Measurements from ENCODE around the gene BRD1.

BRD1 gene

GRCh38 chr22:49749885-49750510 is 77.7 kb downstream of the BRD1 start:
- no peak for DNase-seq

GRCh38 chr22:49749227-49749626 is 78.4 kb downstream of the BRD1 start:
- DNase-seq, result no peak

GRCh38 chr22:49748514-49748913 is 79.2 kb downstream of the BRD1 start:
- DNase-seq, result no peak

- DNase-seq, result no peak
These were observed 80.0 kb downstream of the BRD1 start for GRCh38 chr22:49747716-49748115.

- DNase-seq, result no peak
These were observed 80.5 kb downstream of the BRD1 start for GRCh38 chr22:49747130-49747529.

- no peak for DNase-seq
These were observed 81.6 kb downstream of the BRD1 start for GRCh38 chr22:49746065-49746464.

GRCh38 chr22:49740242-49740641 is 87.4 kb downstream of the BRD1 start:
- no peak for DNase-seq

- DNase-seq, result no peak
These were observed 88.5 kb downstream of the BRD1 start for GRCh38 chr22:49739138-49739537.

GRCh38 chr22:49738566-49738965 is 89.1 kb downstream of the BRD1 start:
- DNase-seq, result no peak

- no peak for DNase-seq
These were observed 89.7 kb downstream of the BRD1 start for GRCh38 chr22:49738006-49738405.

GRCh38 chr22:49737101-49737551 is 90.5 kb downstream of the BRD1 start:
- DNase-seq, result no peak

- no peak for DNase-seq
These were observed 91.1 kb downstream of the BRD1 start for GRCh38 chr22:49736538-49736937.

GRCh38 chr22:49735901-49736421 is 91.7 kb downstream of the BRD1 start:
- no peak for DNase-seq

GRCh38 chr22:49735411-49735900 is 92.2 kb downstream of the BRD1 start:
- no peak for DNase-seq

GRCh38 chr22:49734882-49735281 is 92.8 kb downstream of the BRD1 start:
- no peak for DNase-seq

- no peak for DNase-seq
These were observed 93.3 kb downstream of the BRD1 start for GRCh38 chr22:49734390-49734789.

- DNase-seq, result no peak
These were observed 94.0 kb downstream of the BRD1 start for GRCh38 chr22:49733631-49734030.

GRCh38 chr22:49730656-49731055 is 97.0 kb downstream of the BRD1 start:
- no peak for DNase-seq

GRCh38 chr22:49728570-49729271 is 99.0 kb downstream of the BRD1 start:
- no peak for DNase-seq

- no peak for DNase-seq
These were observed 99.6 kb downstream of the BRD1 start for GRCh38 chr22:49727881-49728569.

GRCh38 chr22:49727191-49727880 is 100.3 kb downstream of the BRD1 start:
- DNase-seq, result no peak

GRCh38 chr22:49726701-49727101 is 101.0 kb downstream of the BRD1 start:
- no peak for DNase-seq

Measured in effector CD4-positive, alpha-beta T cell (primary cell).